22Rv1 (cell line): ENCODE results near the gene PADI4.

Source experiments
- H3K27ac ChIP-seq: fragments of 450-650 bp; 2 replicates; pipeline ENCODE4 v1.5.1; 2017
- CTCF ChIP-seq: fragments of 450-650 bp; IDR thresholded peaks from 2 replicates; pipeline ENCODE4 v1.5.1; 2017; ENCODE audit warnings: mild to moderate bottlenecking
- ZFX ChIP-seq: fragments of 450-650 bp; IDR thresholded peaks from 2 replicates; pipeline ENCODE4 v1.6.1; 2017; ENCODE audit warnings: antibody characterized with exemption, borderline replicate concordance

Gene PADI4

GRCh38 chr1:17296086-17296485 is 11.9 kb upstream of the PADI4 start:
- no peak overlapping the region for H3K27ac ChIP-seq
- TF ChIP-seq ZFX (no peak), CTCF (no peak)

GRCh38 chr1:17297991-17298390 is 10.0 kb upstream of the PADI4 start:
- TF ChIP-seq CTCF (no peak), ZFX (no peak)
- H3K27ac ChIP-seq, result no peak overlapping the region

- TF ChIP-seq ZFX (no peak), CTCF (no peak)
- H3K27ac ChIP-seq, result no peak overlapping the region
Measured at GRCh38 chr1:17301767-17302166, 6.2 kb upstream of the PADI4 start.

GRCh38 chr1:17304151-17304825 is 3.7 kb upstream of the PADI4 start:
- TF ChIP-seq ZFX (no peak), CTCF (no peak)
- H3K27ac ChIP-seq, result no peak overlapping the region

- TF ChIP-seq ZFX (no peak), CTCF (no peak)
- no peak overlapping the region for H3K27ac ChIP-seq
Measured at GRCh38 chr1:17304826-17305175, 3.2 kb upstream of the PADI4 start.

GRCh38 chr1:17305576-17306095 is 2.4 kb upstream of the PADI4 start:
- no peak for TF ChIP-seq CTCF
- H3K27ac ChIP-seq, result no peak overlapping the region

- H3K27ac ChIP-seq, result no peak overlapping the region
- TF ChIP-seq CTCF (no peak), ZFX (no peak)
Measured at GRCh38 chr1:17306407-17306806, 1.6 kb upstream of the PADI4 start.
